Measurements from ENCODE around the gene MEDAG.

GRCh38 chr13:30863796-30864195 is 42.3 kb upstream of the MEDAG start:
- TF ChIP-seq CTCF (IDR thresholded peaks at IDR 0.05), result no peak
- TF ChIP-seq POLR2A (IDR thresholded peaks at IDR 0.05), result no peak
- no peak for TF ChIP-seq POLR2AphosphoS5 (IDR thresholded peaks at IDR 0.05)
